Body of pancreas (tissue), 4 donors: ENCODE data around the gene CDC14B.

Experiments
- CTCF ChIP-seq, 7 experiments: fragments of 450-650 bp in 4 of 7; fragments of 200-600 bp in 3 of 7; sonication (generic) in 3 of 7; IDR thresholded peaks; one replicate each; pipeline ENCODE4 v1.5.1; 2016 to 2019; ENCODE audit warnings: antibody characterized with exemption in 7 of 7
- POLR2A ChIP-seq, 3 donors: fragments of 450-650 bp; IDR thresholded peaks; one replicate each; pipeline ENCODE4 v1.6.1; 2016; ENCODE audit warnings: antibody characterized with exemption in 3 of 3, mild to moderate bottlenecking in 2 of 3

- TF ChIP-seq CTCF (IDR thresholded peaks at IDR 0.05) (no peak), POLR2A (IDR thresholded peaks at IDR 0.05) (no peak)
Observed at GRCh38 chr9:96619124-96619465, 548 bp downstream of the CDC14B start.
